Dermis microvascular lymphatic vessel endothelial cell (primary cell): ENCODE results near the gene PFDN4. TPM values are rescaled to one million over a fixed set of nuclear protein-coding genes. Genes with fewer than 3 reads are reported as not detected.

ENCODE experiments used
- DNase-seq, 2 donors: peaks; one replicate each; pipeline versions ENCODE4 v3.0.0 to v3.0.0-alpha.2; 2010; ENCODE audit warnings: low read depth in 2 of 2
- total RNA-seq: library from RNA; depleted of rRNA; stranded (reverse); fragments of >200 nt; gene quantifications from 2 replicates; pipeline ENCODE4 v1.2.1, GENCODE V29; 2014

Gene PFDN4
- total RNA-seq, 1 donor from 2014 or later, result 70.0 TPM

GRCh38 chr20:54200487-54201267 lies 7.2 kb upstream of the PFDN4 start:
- no peak for DNase-seq

GRCh38 chr20:54201268-54201846 lies 6.5 kb upstream of the PFDN4 start:
- no peak for DNase-seq

- DNase-seq, result no peak
Observed at GRCh38 chr20:54203281-54203680, 4.6 kb upstream of the PFDN4 start.

GRCh38 chr20:54204063-54204462 lies 3.8 kb upstream of the PFDN4 start:
- no peak for DNase-seq

- no peak for DNase-seq
Observed at GRCh38 chr20:54204481-54204880, 3.4 kb upstream of the PFDN4 start.

- no peak for DNase-seq
Observed at GRCh38 chr20:54205450-54205849, 2.4 kb upstream of the PFDN4 start.

GRCh38 chr20:54207053-54207742 lies 689 bp upstream of the PFDN4 start:
- DNase-seq, result no peak

- DNase-seq, result peak in 1 of 2 donors; percentile 64
Observed at GRCh38 chr20:54208548-54209176, 775 bp downstream of the PFDN4 start.

GRCh38 chr20:54209216-54209813 lies 1.4 kb downstream of the PFDN4 start:
- no peak for DNase-seq

- no peak for DNase-seq
Observed at GRCh38 chr20:54212226-54212625, 4.3 kb downstream of the PFDN4 start.

GRCh38 chr20:54212871-54213270 lies 5.0 kb downstream of the PFDN4 start:
- DNase-seq, result no peak

GRCh38 chr20:54214566-54214965 lies 6.7 kb downstream of the PFDN4 start:
- DNase-seq, result no peak

GRCh38 chr20:54215157-54215789 lies 7.4 kb downstream of the PFDN4 start:
- no peak for DNase-seq

- DNase-seq, result no peak
Observed at GRCh38 chr20:54217762-54218161, 9.9 kb downstream of the PFDN4 start.

GRCh38 chr20:54218470-54218869 lies 10.6 kb downstream of the PFDN4 start:
- DNase-seq, result peak; percentile 62 to 64

GRCh38 chr20:54219751-54220426 lies 12.0 kb downstream of the PFDN4 start:
- DNase-seq, result peak; percentile 30 to 60

- no peak for DNase-seq
Observed at GRCh38 chr20:54220722-54221121, 12.8 kb downstream of the PFDN4 start.

GRCh38 chr20:54221353-54221752 lies 13.5 kb downstream of the PFDN4 start:
- DNase-seq, result no peak

- peak in 1 of 2 donors; percentile 51 for DNase-seq
Observed at GRCh38 chr20:54221996-54222890, 14.4 kb downstream of the PFDN4 start.

GRCh38 chr20:54223285-54223684 lies 15.4 kb downstream of the PFDN4 start:
- DNase-seq, result no peak
